ENCODE data around the gene SH2D6. TPM values are rescaled to one million over a fixed set of nuclear protein-coding genes. Genes with fewer than 3 reads are reported as not detected.
A peak's percentile ranks its signal among the peaks of the same experiment; 100 is the strongest.

The SH2D6 gene
- total and polyA plus RNA-seq, 11 donors = not detected

- H3K27ac ChIP-seq = no peak overlapping the region
- TF ChIP-seq CTCF (IDR thresholded peaks at IDR 0.05) (no peak), POLR2A (IDR thresholded peaks at IDR 0.05) (no peak)
- H3K4me3 ChIP-seq = no peak overlapping the region
- WGBS, 4 donors = 86 to 94% (median 92%) methylated on average over 1 to 2 of the region's 2 CpGs
- H3K4me1 ChIP-seq = peaks cover 3 to 40% (median 16%) of the 10 kb centered on the region in 12 donors
- H3K9me3 ChIP-seq = no peaks in the 10 kb centered on the region
- H3K36me3 ChIP-seq = no peaks in the 10 kb centered on the region
- ATAC-seq (no peak), DNase-seq (no peak)
- intact Hi-C loops (cut with DNase I) = no loop called here
- H3K27me3 ChIP-seq = no peaks in the 10 kb centered on the region
These were observed 11.4 kb downstream of the SH2D6 start for GRCh38 chr2:85429924-85430289.

DNA sequence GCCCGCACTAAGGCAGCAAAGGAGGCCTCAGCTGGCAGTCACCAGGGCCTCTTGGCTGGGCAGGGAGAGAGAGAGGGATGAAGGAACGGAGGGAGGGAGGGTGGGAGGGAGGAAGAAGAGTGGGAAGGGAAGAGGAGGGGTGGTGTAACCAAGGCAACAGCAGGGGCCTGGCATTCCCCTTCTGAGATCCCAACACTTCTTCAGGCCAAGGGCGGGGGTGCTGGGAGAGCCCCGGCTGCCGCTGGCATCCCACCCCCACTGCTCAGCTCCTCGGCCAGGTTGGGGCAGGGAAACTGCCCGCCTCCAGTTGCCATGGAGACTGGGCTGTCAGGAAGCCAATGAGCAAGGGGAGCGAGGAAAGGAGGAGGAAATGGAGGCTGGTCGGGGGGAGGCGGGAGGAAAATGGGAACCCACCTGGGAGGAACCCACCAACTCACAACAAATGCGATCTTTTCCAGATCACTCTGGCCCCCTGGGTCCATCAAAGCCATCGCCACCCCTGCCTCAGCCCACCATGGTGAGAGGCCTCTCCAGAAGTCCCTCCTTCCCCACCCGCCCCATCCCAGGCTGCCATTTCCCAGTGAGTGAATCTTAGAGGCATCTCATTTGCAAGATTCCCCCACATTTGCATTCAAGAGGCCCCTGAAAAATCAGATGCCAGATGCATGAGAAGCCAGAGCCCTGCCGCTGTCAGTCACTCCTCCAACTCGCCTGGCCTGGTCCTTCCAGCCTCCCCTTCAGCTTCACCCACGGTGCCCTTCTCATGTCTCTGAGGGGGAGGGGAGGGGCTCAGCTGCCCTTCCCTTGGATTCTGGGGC, 12.4 kb downstream of the SH2D6 start:
- DNase-seq (no peak), ATAC-seq (no peak)
- Histone ChIP-seq H3K27ac (no peak overlapping the region), H3K36me3 (no peaks in the 10 kb centered on the region), H3K4me1 (peaks cover 3 to 48% (median 21%) of the 10 kb centered on the region in 12 donors), H3K4me3 (no peak overlapping the region), H3K9me3 (no peaks in the 10 kb centered on the region), H3K27me3 (no peaks in the 10 kb centered on the region)
- intact Hi-C loops (cut with DNase I) = no loop called here
- no peak for TF ChIP-seq POLR2A (IDR thresholded peaks at IDR 0.05)
- no peak for TF ChIP-seq CTCF (IDR thresholded peaks at IDR 0.05)
- WGBS, 4 donors = 69 to 78% (median 74%) methylated on average over 14 to 16 of the region's 16 CpGs

DNA sequence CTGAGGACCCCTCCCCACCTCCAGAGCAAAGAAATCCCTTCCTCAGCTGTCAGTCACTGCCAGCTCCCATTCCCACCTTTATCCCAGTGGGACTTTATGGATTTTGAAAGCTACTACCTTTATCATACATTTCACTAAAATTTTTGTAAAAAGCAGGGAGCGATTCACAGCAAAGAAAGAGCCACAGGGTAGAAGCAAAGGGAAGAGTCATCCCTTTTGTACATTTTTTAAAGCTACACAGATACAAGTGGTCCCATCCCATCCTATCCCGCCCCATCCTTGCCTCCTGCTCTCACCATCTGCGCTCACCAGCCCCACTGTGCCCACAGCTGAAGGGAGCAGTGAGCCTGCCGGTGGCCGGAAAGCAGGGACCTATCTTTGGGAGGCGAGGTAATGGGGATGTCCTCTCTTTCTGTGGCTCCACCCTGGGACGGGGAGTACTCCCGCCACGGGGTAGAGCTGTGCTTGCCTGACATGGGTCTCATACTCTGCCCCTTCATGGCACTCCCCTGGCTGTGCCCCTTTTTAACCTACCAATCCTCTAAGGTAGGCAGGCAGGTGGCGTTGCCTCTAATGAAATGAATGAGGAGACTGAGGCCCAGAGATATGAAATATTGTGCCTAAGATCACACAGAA, 13.2 kb downstream of the SH2D6 start:
- no peak for TF ChIP-seq CTCF (IDR thresholded peaks at IDR 0.05)
- no peak for TF ChIP-seq POLR2A (IDR thresholded peaks at IDR 0.05)
- ATAC-seq (no peak), DNase-seq (no peak)
- intact Hi-C loops (cut with DNase I) = no loop called here
- H3K27ac ChIP-seq = no peak overlapping the region
- H3K4me1 ChIP-seq = peaks cover 5 to 53% (median 23%) of the 10 kb centered on the region in 12 donors
- no peaks in the 10 kb centered on the region for H3K36me3 ChIP-seq
- WGBS, 4 donors = 71 to 78% (median 75%) methylated on average over 9 to 10 of the region's 10 CpGs
- no peak overlapping the region for H3K4me3 ChIP-seq
- no peaks in the 10 kb centered on the region for H3K9me3 ChIP-seq
- no peaks in the 10 kb centered on the region for H3K27me3 ChIP-seq

DNA sequence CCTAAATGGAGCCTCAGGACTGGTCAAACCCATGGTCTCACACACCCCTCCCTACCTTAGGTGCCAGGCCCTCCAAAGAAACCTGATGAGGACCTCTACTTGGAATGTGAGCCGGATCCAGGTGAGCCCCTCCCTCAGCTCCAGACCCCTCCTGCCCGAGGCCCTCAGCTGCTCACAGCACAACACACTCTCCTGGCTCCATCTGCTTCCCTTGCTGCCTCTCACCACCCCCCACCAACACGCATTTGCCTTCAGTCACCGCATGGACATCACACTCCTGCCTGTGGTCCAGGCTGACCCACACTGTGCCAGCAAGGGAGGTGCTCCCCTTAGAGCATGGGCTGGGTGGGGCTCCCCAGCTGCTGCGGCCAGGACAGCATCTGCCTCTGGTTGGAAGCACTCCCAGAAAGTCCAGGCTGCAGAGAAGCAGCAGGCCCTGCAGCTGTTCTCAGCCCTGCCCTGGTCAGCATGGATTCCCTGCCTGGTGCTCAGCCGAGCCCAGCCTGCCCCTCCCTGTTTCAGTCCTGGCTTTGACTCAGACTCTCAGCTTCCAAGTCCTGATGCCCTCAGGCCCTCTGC, 15.1 kb downstream of the SH2D6 start:
- no peaks in the 10 kb centered on the region for H3K9me3 ChIP-seq
- H3K4me1 ChIP-seq = peaks cover 16 to 59% (median 36%) of the 10 kb centered on the region in 12 donors
- intact Hi-C loops (cut with DNase I) = loop anchor here in 1 of 10 donors (1.0 kb wide), 1 partner anchor 106 kb away; the partner anchor contains the start of gene MAT2A
- ATAC-seq (peak; percentile 59 to 76 (median 73)), DNase-seq (peak; percentile 82 to 94 (median 88))
- peak overlapping the region; percentile 53 to 98 (median 63) for H3K27ac ChIP-seq
- TF ChIP-seq POLR2A (IDR thresholded peaks at IDR 0.05) (no peak), CTCF (IDR thresholded peaks at IDR 0.05) (no peak)
- WGBS, 4 donors = 36 to 54% (median 38%) methylated on average over 5 to 6 of the region's 6 CpGs
- no peaks in the 10 kb centered on the region for H3K27me3 ChIP-seq
- no peaks in the 10 kb centered on the region for H3K36me3 ChIP-seq
- no peak overlapping the region for H3K4me3 ChIP-seq

Measured in heart left ventricle (tissue), 16 donors.